K562 (cell line): ENCODE results near the gene TSPAN11. TPM values are rescaled to one million over a fixed set of nuclear protein-coding genes. Genes with fewer than 3 reads are reported as not detected.
A peak's percentile ranks its signal among the peaks of the same experiment; 100 is the strongest.

ENCODE experiments used
- ATAC-seq: fragments of 200-7000 bp; cut with Tn5 transposase; 3 replicates; pipeline ENCODE4 v1.9.1; 2020; ENCODE audit warnings: moderate library complexity
- BruUV-seq: library from RNA; stranded (reverse); fragments of 400-500 nt; replicated peaks from 2 replicates; lab custom pipeline; 2021; lab: Mats Ljungman, UMichigan
- CTCF ChIA-PET: fragments of 300-600 bp; formaldehyde crosslinking; extraction: SDS; loops from one replicate; lab custom pipeline; 2021; ENCODE audit warnings: low intra/inter-chr PET ratio; lab: Yijun Ruan, JAX
- POLR2A ChIA-PET: fragments of 300-600, 350-650 bp; sonication (Branson Sonifier 250); formaldehyde crosslinking; extraction: SDS; loops from one replicate; lab custom pipeline; 2021; ENCODE audit warnings: antibody characterized with exemption, inconsistent platforms; lab: Yijun Ruan, JAX
- DNase-seq, 4 experiments: peaks; one replicate each; pipeline versions ENCODE4 v3.0.0 to v3.0.0-alpha.2; 2011 to 2018; ENCODE audit warnings: low spot score in 3 of 4, mixed read lengths in 3 of 4; ENCODE audit errors: extremely low read depth in 1 of 4
- FAIRE-seq: peaks from 2 replicates; lab custom pipeline; 2011; peaks lifted over from hg19 to GRCh38; lab: Jason Lieb, UNC
- H2AFZ ChIP-seq: 2 replicates; pipeline ENCODE4 v1.6.0; 2011; ENCODE audit warnings: low read depth, low read length, control low read depth, inconsistent platforms
- H3K27ac ChIP-seq: fragments of 200-600 bp; 3 replicates; pipeline ENCODE4 v1.8.0; 2011; ENCODE audit warnings: low read depth, mild to moderate bottlenecking, control low read depth, inconsistent platforms, low read length, moderate library complexity, mixed read lengths; ENCODE audit errors: extremely low read depth
- H3K27me3 ChIP-seq, 2 experiments: fragments of 300-600 bp in 1 of 2; 2 replicates in 1 of 2; 3 replicates in 1 of 2; pipeline versions ENCODE4 v1.6.0 to v1.8.0; 2011; ENCODE audit warnings: inconsistent platforms in 2 of 2, low read length in 2 of 2, mild to moderate bottlenecking in 1 of 2, mixed read lengths in 1 of 2, moderate library complexity in 1 of 2; ENCODE audit not compliant: control insufficient read depth in 2 of 2, insufficient read depth in 2 of 2
- H3K36me3 ChIP-seq: fragments of 300-600 bp; 3 replicates; pipeline ENCODE4 v1.8.0; 2011; ENCODE audit warnings: mild to moderate bottlenecking, low read length, inconsistent platforms; ENCODE audit not compliant: control insufficient read depth, insufficient read depth
- H3K4me1 ChIP-seq, 2 experiments: fragments of 200-600 bp in 1 of 2; replicated peaks in 1 of 2; 2 replicates in 1 of 2; 3 replicates in 1 of 2; pipeline versions ENCODE4 v1.5.1 to v1.8.0; 2011; ENCODE audit warnings: inconsistent platforms in 2 of 2, low read length in 2 of 2, mild to moderate bottlenecking in 1 of 2, mixed read lengths in 1 of 2, moderate library complexity in 1 of 2; ENCODE audit not compliant: control insufficient read depth in 2 of 2, insufficient read depth in 2 of 2
- H3K4me2 ChIP-seq: 2 replicates; pipeline ENCODE4 v1.6.1; 2011; ENCODE audit warnings: low read length, control low read depth, inconsistent platforms, mixed read lengths; ENCODE audit not compliant: insufficient read depth
- H3K4me3 ChIP-seq: fragments of 200-600 bp; sonication (generic), shearing (Covaris generic); 2 replicates; pipeline ENCODE4 v1.5.1; 2016; ENCODE audit warnings: control low read depth, inconsistent platforms
- H3K79me2 ChIP-seq: fragments of 200-600 bp; 3 replicates; pipeline ENCODE4 v1.8.0; 2011; ENCODE audit warnings: low read length, inconsistent platforms; ENCODE audit not compliant: control insufficient read depth, insufficient read depth
- H3K9ac ChIP-seq, 2 experiments: 2 replicates each; pipeline versions ENCODE4 v1.6.0 to v1.6.1; 2011; ENCODE audit warnings: low read depth in 2 of 2, low read length in 2 of 2, control low read depth in 1 of 2, inconsistent platforms in 1 of 2, mild to moderate bottlenecking in 1 of 2, mixed read lengths in 1 of 2; ENCODE audit not compliant: insufficient read depth in 1 of 2
- H3K9me1 ChIP-seq: one replicate; pipeline ENCODE4 v1.6.0; 2011; ENCODE audit warnings: inconsistent platforms, mild to moderate bottlenecking, low read length, moderate library complexity; ENCODE audit not compliant: control insufficient read depth, insufficient read depth
- H3K9me3 ChIP-seq: replicated peaks from 2 replicates; pipeline ENCODE4 v1.5.1; 2011; ENCODE audit warnings: low read depth, low read length, inconsistent platforms; ENCODE audit not compliant: control insufficient read depth, insufficient read depth
- H4K20me1 ChIP-seq: replicated peaks from 2 replicates; pipeline ENCODE4 v1.6.1; 2011; ENCODE audit warnings: low read length, inconsistent platforms, mixed read lengths; ENCODE audit not compliant: control insufficient read depth, insufficient read depth
- CBFA2T3 ChIP-seq: fragments of 450-650 bp; IDR thresholded peaks from 2 replicates; pipeline ENCODE4 v1.6.1; 2017
- KDM1A ChIP-seq, 2 experiments: fragments of 450-650 bp; IDR thresholded peaks; 2 replicates each; pipeline ENCODE4 v1.6.1; 2016; ENCODE audit warnings: mild to moderate bottlenecking in 2 of 2
- PCBP1 ChIP-seq: fragments of 200-400 bp; formaldehyde crosslinking; IDR thresholded peaks from 2 replicates; pipeline ENCODE4 v1.6.1; 2018; ENCODE audit warnings: mild to moderate bottlenecking, low read depth, low read length; ENCODE audit not compliant: poor library complexity, severe bottlenecking
- SPI1 ChIP-seq: IDR thresholded peaks from 2 replicates; pipeline ENCODE4 v1.6.1; 2011; ENCODE audit warnings: low read depth, low read length, control low read depth, borderline replicate concordance
- ZEB2 ChIP-seq: fragments of 450-650 bp; IDR thresholded peaks from 2 replicates; pipeline ENCODE4 v1.6.1; 2016
- WGBS: fragments of 100-300 bp; shearing (Covaris generic); methylation state at CpG from one replicate; pipeline ENCODE4 v1.1.6; 2016; ENCODE audit warnings: low coverage, mixed read lengths; ENCODE audit not compliant: insufficient coverage; ENCODE audit errors: missing lambda C conversion rate; 5-methylcytosine and 5-hydroxymethylcytosine counted together
- in situ Hi-C: fragments of 300-500 bp; cut with MboI; formaldehyde crosslinking; loops from 4 replicates; pipeline ENCODE4 v1.15.0; 2018; ENCODE audit warnings: inconsistent platforms, mixed read lengths
- intact Hi-C: fragments of 100-400 bp; cut with micrococcal nuclease; formaldehyde crosslinking; loops from 2 replicates; pipeline ENCODE4 v1.14.2; 2022
- polyA plus RNA-seq, 8 experiments: library from polyadenylated mRNA; depleted of rRNA in 4 of 8; stranded (reverse) in 5 of 8; unstranded in 3 of 8; fragments of >200 nt; fragmentation: Nextera tagmentation in 2 of 8; fragmentation: Illumina TruSeq in 1 of 8; extraction: Ambion mirVana in 2 of 8; extraction: Trizol in 1 of 8; gene quantifications; 2 replicates each; pipeline versions ENCODE4 v1.2.1 to v1.2.3, GENCODE V29; 2011 to 2014; ENCODE audit warnings: inconsistent platforms in 1 of 8, missing spikeins in 1 of 8
- total RNA-seq, 7 experiments: library from RNA; depleted of rRNA in 6 of 7; stranded (reverse); fragments of >200 nt in 6 of 7; fragmentation: Illumina TruSeq in 2 of 7; extraction: Trizol in 2 of 7; gene quantifications; 2 replicates each; pipeline versions ENCODE4 v1.2.1 to v1.2.3, GENCODE V29; 2011 to 2021; ENCODE audit warnings: low replicate concordance in 1 of 7
- TF ChIP-seq, protein P1 (sequence below): fragments of 150-350 bp; IDR thresholded peaks from 2 replicates; pipeline ENCODE4 v1.6.1; 2014; ENCODE audit warnings: low read depth, mild to moderate bottlenecking, low read length, borderline replicate concordance
- TF ChIP-seq, protein P2 (sequence below): sonication (generic); formaldehyde crosslinking; IDR thresholded peaks from 2 replicates; pipeline ENCODE4 v1.8.0; 2022; ENCODE audit warnings: missing genetic modification reagents, mild to moderate bottlenecking, borderline replicate concordance

TSPAN11 gene
- total and polyA plus RNA-seq, 9 of the 15 experiments (the other 6 are each of a cell fraction or from before 2014, with no cell fraction given) = not detected

- no peaks in the 10 kb centered on the region for H3K36me3 ChIP-seq
- no peaks in the 10 kb centered on the region for H3K4me1 ChIP-seq
- H3K27me3 ChIP-seq = peaks cover 7 to 65% of the 10 kb centered on the region in 2 experiments; a peak in 3 of 5 replicates
- H3K9ac ChIP-seq = no peak overlapping the region
- FAIRE-seq (no peak), ATAC-seq (peak; percentile 52; the same call in 2 of the 3 replicates), DNase-seq (no peak)
- no peak overlapping the region for H3K4me2 ChIP-seq
- ChIA-PET POLR2A (no interaction called here), CTCF (no interaction called here)
- no TSS peak for BruUV-seq
- 0% methylated on average over 4 of the region's 4 CpGs for WGBS
- in situ Hi-C loops = no loop called here
- H3K9me1 ChIP-seq = no peaks in the 10 kb centered on the region
- peaks cover 3% of the 10 kb centered on the region; the same call in 1 of the 2 replicates for H4K20me1 ChIP-seq
- H3K4me3 ChIP-seq = no peak overlapping the region
- TF ChIP-seq PCBP1 (no peak), SPI1 (peak; percentile 72; the same call in 1 of the 2 replicates)
- intact Hi-C loops = no loop called here
- no peaks in the 10 kb centered on the region for H3K9me3 ChIP-seq
- no peak overlapping the region for H2AFZ ChIP-seq
- no peak overlapping the region for H3K27ac ChIP-seq
- no peaks in the 10 kb centered on the region for H3K79me2 ChIP-seq
Observed at GRCh38 chr12:30999723-31000122, 73.2 kb downstream of the TSPAN11 start.

DNA sequence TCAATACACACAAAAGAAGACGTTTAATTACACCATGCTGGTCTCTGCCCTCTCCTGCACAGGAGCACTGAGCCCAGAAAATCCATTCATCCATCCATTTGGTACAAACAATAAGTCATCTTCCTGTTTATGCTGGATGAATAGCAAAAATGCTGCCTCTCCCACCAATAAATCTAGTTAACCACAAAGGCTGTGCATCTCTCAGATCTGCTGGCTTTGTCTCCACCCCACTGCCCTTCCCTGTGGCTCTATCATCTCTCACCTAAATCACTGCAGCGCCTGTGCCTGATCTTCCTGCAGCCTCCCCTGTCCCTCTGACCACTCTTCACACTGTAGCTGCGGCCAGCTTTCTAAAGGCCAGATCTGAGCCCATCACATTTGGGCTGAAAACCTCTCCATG is 74.2 kb downstream of the TSPAN11 start:
- Histone ChIP-seq H3K4me1 (no peaks in the 10 kb centered on the region), H3K79me2 (no peaks in the 10 kb centered on the region), H3K9me1 (no peaks in the 10 kb centered on the region), H2AFZ (no peak overlapping the region), H3K36me3 (no peaks in the 10 kb centered on the region), H3K27me3 (peaks cover 7 to 55% of the 10 kb centered on the region in 2 experiments; a peak in 3 of 5 replicates), H3K4me2 (no peak overlapping the region), H4K20me1 (peaks cover 3% of the 10 kb centered on the region; the same call in 1 of the 2 replicates), H3K27ac (no peak overlapping the region), H3K9me3 (no peaks in the 10 kb centered on the region), H3K4me3 (no peak overlapping the region), H3K9ac (no peak overlapping the region)
- intact Hi-C loops (no loop called here), in situ Hi-C loops (no loop called here)
- TF ChIP-seq ZEB2 = no peak
- TF ChIP-seq, protein P1, sequence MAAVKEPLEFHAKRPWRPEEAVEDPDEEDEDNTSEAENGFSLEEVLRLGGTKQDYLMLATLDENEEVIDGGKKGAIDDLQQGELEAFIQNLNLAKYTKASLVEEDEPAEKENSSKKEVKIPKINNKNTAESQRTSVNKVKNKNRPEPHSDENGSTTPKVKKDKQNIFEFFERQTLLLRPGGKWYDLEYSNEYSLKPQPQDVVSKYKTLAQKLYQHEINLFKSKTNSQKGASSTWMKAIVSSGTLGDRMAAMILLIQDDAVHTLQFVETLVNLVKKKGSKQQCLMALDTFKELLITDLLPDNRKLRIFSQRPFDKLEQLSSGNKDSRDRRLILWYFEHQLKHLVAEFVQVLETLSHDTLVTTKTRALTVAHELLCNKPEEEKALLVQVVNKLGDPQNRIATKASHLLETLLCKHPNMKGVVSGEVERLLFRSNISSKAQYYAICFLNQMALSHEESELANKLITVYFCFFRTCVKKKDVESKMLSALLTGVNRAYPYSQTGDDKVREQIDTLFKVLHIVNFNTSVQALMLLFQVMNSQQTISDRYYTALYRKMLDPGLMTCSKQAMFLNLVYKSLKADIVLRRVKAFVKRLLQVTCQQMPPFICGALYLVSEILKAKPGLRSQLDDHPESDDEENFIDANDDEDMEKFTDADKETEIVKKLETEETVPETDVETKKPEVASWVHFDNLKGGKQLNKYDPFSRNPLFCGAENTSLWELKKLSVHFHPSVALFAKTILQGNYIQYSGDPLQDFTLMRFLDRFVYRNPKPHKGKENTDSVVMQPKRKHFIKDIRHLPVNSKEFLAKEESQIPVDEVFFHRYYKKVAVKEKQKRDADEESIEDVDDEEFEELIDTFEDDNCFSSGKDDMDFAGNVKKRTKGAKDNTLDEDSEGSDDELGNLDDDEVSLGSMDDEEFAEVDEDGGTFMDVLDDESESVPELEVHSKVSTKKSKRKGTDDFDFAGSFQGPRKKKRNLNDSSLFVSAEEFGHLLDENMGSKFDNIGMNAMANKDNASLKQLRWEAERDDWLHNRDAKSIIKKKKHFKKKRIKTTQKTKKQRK = no peak
- TF ChIP-seq CBFA2T3 = peak; percentile 12; the same call in 1 of the 2 replicates
- TF ChIP-seq, protein P2, sequence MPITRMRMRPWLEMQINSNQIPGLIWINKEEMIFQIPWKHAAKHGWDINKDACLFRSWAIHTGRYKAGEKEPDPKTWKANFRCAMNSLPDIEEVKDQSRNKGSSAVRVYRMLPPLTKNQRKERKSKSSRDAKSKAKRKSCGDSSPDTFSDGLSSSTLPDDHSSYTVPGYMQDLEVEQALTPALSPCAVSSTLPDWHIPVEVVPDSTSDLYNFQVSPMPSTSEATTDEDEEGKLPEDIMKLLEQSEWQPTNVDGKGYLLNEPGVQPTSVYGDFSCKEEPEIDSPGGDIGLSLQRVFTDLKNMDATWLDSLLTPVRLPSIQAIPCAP (CRISPR knock-in tag) = no peak
- peak in 1 of 2 experiments; percentile 36; a peak in 1 of 4 replicates for TF ChIP-seq KDM1A (IDR thresholded peaks at IDR 0.05)
- FAIRE-seq = no peak
- ChIA-PET CTCF (no interaction called here), POLR2A (interaction anchor here (0.9 to 1.1 kb wide), 2 partner anchors 10 kb away, joined by 3 to 4 read pairs; no protein-coding TSS in a partner anchor)
- ATAC-seq = no peak
- no TSS peak for BruUV-seq
- DNase-seq = no peak
- whole genome bisulfite sequencing = 3% methylated on average over 3 of the region's 3 CpGs
